CD14-positive monocyte (primary cell): ENCODE measurements around the gene LOX. TPM values are rescaled to one million over a fixed set of nuclear protein-coding genes. Genes with fewer than 3 reads are reported as not detected.

Experiments
- DNase-seq, 3 donors: peaks; one replicate each; pipeline ENCODE4 v3.0.0-alpha.2; 2011 to 2022
- H2AFZ ChIP-seq: 2 replicates; pipeline ENCODE4 v1.6.0; 2012; ENCODE audit warnings: mild to moderate bottlenecking, low read depth, low read length, inconsistent platforms; ENCODE audit not compliant: insufficient read depth, poor library complexity, severe bottlenecking
- H3K27ac ChIP-seq, 2 donors: 1 replicate in 1 of 2; 2 replicates in 1 of 2; pipeline ENCODE4 v1.5.1; 2012 to 2013; ENCODE audit warnings: low read length in 2 of 2, control low read depth in 1 of 2, inconsistent platforms in 1 of 2, low read depth in 1 of 2, mild to moderate bottlenecking in 1 of 2
- H3K27me3 ChIP-seq, 2 donors: one replicate each; pipeline versions ENCODE4 v1.6.0 to v1.6.1; 2011 to 2013; ENCODE audit warnings: low read length in 2 of 2; ENCODE audit not compliant: control insufficient read depth in 2 of 2, insufficient read depth in 2 of 2
- H3K36me3 ChIP-seq, 2 donors: replicated peaks in 1 of 2; 1 replicate in 1 of 2; 2 replicates in 1 of 2; pipeline versions ENCODE4 v1.5.1 to v1.6.1; 2012 to 2013; ENCODE audit warnings: low read length in 2 of 2, control low read depth in 1 of 2, inconsistent platforms in 1 of 2, mild to moderate bottlenecking in 1 of 2; ENCODE audit not compliant: insufficient read depth in 2 of 2, control insufficient read depth in 1 of 2
- H3K4me1 ChIP-seq, 2 donors: 1 replicate in 1 of 2; 2 replicates in 1 of 2; pipeline versions ENCODE4 v1.5.1 to v1.6.1; 2012 to 2013; ENCODE audit warnings: low read length in 2 of 2, control low read depth in 1 of 2, inconsistent platforms in 1 of 2, mild to moderate bottlenecking in 1 of 2, moderate library complexity in 1 of 2; ENCODE audit not compliant: insufficient read depth in 2 of 2, control insufficient read depth in 1 of 2
- H3K4me2 ChIP-seq: replicated peaks from 2 replicates; pipeline ENCODE3; 2012; ENCODE audit warnings: low read length, moderate library complexity, mild to moderate bottlenecking; ENCODE audit not compliant: poor library complexity, severe bottlenecking; ENCODE audit errors: extremely low read depth
- H3K4me3 ChIP-seq, 3 experiments: fragments of 200-600 bp in 1 of 3; sonication (generic) in 1 of 3; replicated peaks in 1 of 3; 1 replicate in 2 of 3; 2 replicates in 1 of 3; pipeline ENCODE4 v1.5.1; 2011 to 2013; ENCODE audit warnings: low read length in 3 of 3, mild to moderate bottlenecking in 3 of 3, control low read depth in 2 of 3, low read depth in 2 of 3, inconsistent platforms in 1 of 3, moderate library complexity in 1 of 3
- H3K79me2 ChIP-seq: 2 replicates; pipeline ENCODE4 v1.6.0; 2012; ENCODE audit warnings: mild to moderate bottlenecking, control low read depth, inconsistent platforms, low read length, moderate library complexity; ENCODE audit not compliant: insufficient read depth
- H3K9ac ChIP-seq: 2 replicates; pipeline ENCODE4 v1.6.0; 2017; ENCODE audit warnings: low read length, mild to moderate bottlenecking; ENCODE audit not compliant: insufficient read depth, poor library complexity, severe bottlenecking
- H3K9me3 ChIP-seq, 2 donors: replicated peaks in 1 of 2; 1 replicate in 1 of 2; 2 replicates in 1 of 2; pipeline versions ENCODE4 v1.5.1 to v1.6.1; 2012 to 2013; ENCODE audit warnings: low read length in 2 of 2, control low read depth in 1 of 2; ENCODE audit not compliant: control insufficient read depth in 1 of 2, insufficient read depth in 1 of 2
- H4K20me1 ChIP-seq: 2 replicates; pipeline ENCODE4 v1.6.0; 2012; ENCODE audit warnings: mild to moderate bottlenecking, low read length, control low read depth, moderate library complexity; ENCODE audit not compliant: insufficient read depth
- H3K27ac Mint-ChIP-seq, 7 donors: one replicate each; pipeline ENCODE4 v1.8.0; 2020; ENCODE audit warnings: mild to moderate bottlenecking in 7 of 7, mixed read lengths in 7 of 7, moderate library complexity in 6 of 7, inconsistent platforms in 2 of 7
- H3K27me3 Mint-ChIP-seq, 3 donors: one replicate each; pipeline ENCODE4 v1.8.0; 2021 to 2022; ENCODE audit warnings: low read depth in 3 of 3, mild to moderate bottlenecking in 3 of 3, mixed read lengths in 3 of 3, moderate library complexity in 3 of 3, inconsistent platforms in 1 of 3
- H3K36me3 Mint-ChIP-seq, 2 donors: one replicate each; pipeline ENCODE4 v1.8.0; 2020; ENCODE audit warnings: mixed read lengths in 2 of 2, inconsistent platforms in 1 of 2, mild to moderate bottlenecking in 1 of 2
- H3K4me1 Mint-ChIP-seq: one replicate; pipeline ENCODE4 v1.8.0; 2020; ENCODE audit warnings: mild to moderate bottlenecking, mixed read lengths
- H3K4me3 Mint-ChIP-seq, 2 donors: one replicate each; pipeline ENCODE4 v1.8.0; 2020; ENCODE audit warnings: mild to moderate bottlenecking in 2 of 2, mixed read lengths in 2 of 2, moderate library complexity in 1 of 2
- H3K9me3 Mint-ChIP-seq, 7 donors: one replicate each; pipeline ENCODE4 v1.8.0; 2020 to 2022; ENCODE audit warnings: mixed read lengths in 7 of 7, mild to moderate bottlenecking in 6 of 7, moderate library complexity in 6 of 7, inconsistent platforms in 2 of 7
- WGBS: methylation state at CpG from one replicate; pipeline ENCODE4 v1.1.5; 2013; ENCODE audit warnings: missing lambda C conversion rate; ENCODE audit not compliant: insufficient coverage; 5-methylcytosine and 5-hydroxymethylcytosine counted together
- intact Hi-C, 2 donors: fragments of 100-400 bp; cut with micrococcal nuclease; formaldehyde crosslinking; loops; one replicate each; pipeline versions ENCODE4 v1.15.0 to v1.15.1; 2023
- polyA plus RNA-seq, 3 donors: library from polyadenylated mRNA; depleted of rRNA in 1 of 3; unstranded in 2 of 3; stranded (reverse) in 1 of 3; fragments of 300-500 nt in 2 of 3; fragments of >200 nt in 1 of 3; fragmentation: Illumina TruSeq in 2 of 3; gene quantifications; 1 replicate in 2 of 3; 2 replicates in 1 of 3; pipeline ENCODE4 v1.2.3, GENCODE V29; 2012 to 2021
- TF ChIP-seq, protein P1 (sequence below): fragments of 200-600 bp; IDR thresholded peaks from one replicate; pipeline ENCODE4 v1.8.0; 2022; ENCODE audit warnings: antibody characterized with exemption, mild to moderate bottlenecking

Gene LOX
- polyA plus RNA-seq, 3 donors: not detected

GRCh38 chr5:122119205-122119604 lies 41.1 kb upstream of the LOX start:
- no peak overlapping the region for H3K9ac ChIP-seq
- no peaks in the 10 kb centered on the region for H4K20me1 ChIP-seq
- H3K4me1 ChIP-seq: no peaks in the 10 kb centered on the region
- H3K36me3 ChIP-seq: no peaks in the 10 kb centered on the region
- Mint-ChIP-seq H3K4me1 (no peaks in the 10 kb centered on the region), H3K9me3 (peaks cover 0 to 3% (median 0%) of the 10 kb centered on the region in 7 donors), H3K27me3 (peaks cover 0 to 2% (median 1%) of the 10 kb centered on the region in 3 donors), H3K27ac (no peak overlapping the region), H3K36me3 (no peaks in the 10 kb centered on the region), H3K4me3 (no peak overlapping the region)
- no peak for DNase-seq
- no peaks in the 10 kb centered on the region for H3K79me2 ChIP-seq
- no peak overlapping the region for H2AFZ ChIP-seq
- H3K27ac ChIP-seq: no peak overlapping the region
- 81% methylated on average over 3 of the region's 3 CpGs for WGBS
- intact Hi-C loops: loop anchor here in 1 of 2 donors (5.0 kb wide), 1 partner anchor 293 kb away; no protein-coding TSS in a partner anchor
- no peak overlapping the region for H3K4me3 ChIP-seq
- H3K27me3 ChIP-seq: no peaks in the 10 kb centered on the region
- no peaks in the 10 kb centered on the region for H3K9me3 ChIP-seq
- no peak overlapping the region for H3K4me2 ChIP-seq
- TF ChIP-seq, protein P1, sequence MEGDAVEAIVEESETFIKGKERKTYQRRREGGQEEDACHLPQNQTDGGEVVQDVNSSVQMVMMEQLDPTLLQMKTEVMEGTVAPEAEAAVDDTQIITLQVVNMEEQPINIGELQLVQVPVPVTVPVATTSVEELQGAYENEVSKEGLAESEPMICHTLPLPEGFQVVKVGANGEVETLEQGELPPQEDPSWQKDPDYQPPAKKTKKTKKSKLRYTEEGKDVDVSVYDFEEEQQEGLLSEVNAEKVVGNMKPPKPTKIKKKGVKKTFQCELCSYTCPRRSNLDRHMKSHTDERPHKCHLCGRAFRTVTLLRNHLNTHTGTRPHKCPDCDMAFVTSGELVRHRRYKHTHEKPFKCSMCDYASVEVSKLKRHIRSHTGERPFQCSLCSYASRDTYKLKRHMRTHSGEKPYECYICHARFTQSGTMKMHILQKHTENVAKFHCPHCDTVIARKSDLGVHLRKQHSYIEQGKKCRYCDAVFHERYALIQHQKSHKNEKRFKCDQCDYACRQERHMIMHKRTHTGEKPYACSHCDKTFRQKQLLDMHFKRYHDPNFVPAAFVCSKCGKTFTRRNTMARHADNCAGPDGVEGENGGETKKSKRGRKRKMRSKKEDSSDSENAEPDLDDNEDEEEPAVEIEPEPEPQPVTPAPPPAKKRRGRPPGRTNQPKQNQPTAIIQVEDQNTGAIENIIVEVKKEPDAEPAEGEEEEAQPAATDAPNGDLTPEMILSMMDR: no peak

DNA sequence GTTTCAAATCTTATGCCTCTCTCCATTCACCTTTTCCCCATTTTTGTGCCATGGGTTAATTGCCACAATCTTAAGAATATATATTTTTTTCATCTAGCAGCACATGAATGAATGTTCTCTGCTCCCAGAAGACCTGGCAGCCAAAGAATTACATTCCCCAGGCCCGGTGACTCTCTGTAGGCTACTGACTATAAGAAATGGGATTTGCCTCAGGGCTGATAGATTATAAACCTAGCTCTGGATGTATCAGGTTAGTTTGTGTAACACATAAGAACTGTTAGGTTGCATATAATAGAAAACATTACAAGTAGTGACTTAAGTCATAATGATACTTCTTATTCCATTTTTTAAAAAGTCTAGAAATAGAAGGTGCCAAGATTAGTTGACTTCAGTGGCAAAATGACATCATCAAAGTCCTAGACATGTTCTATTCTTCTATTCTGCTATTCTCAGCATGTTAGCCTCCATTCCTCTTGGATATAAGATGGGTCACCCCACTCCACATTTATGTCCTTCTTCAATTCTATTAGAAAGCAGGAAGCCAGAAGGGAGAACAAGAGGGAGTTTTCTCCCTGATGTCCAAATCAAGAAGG lies 40.4 kb upstream of the LOX start:
- H3K4me3 ChIP-seq: no peak overlapping the region
- no peaks in the 10 kb centered on the region for H3K27me3 ChIP-seq
- no peak overlapping the region for H3K9ac ChIP-seq
- WGBS: no CpG with 5 or more reads among the region's 1 CpG
- H2AFZ ChIP-seq: no peak overlapping the region
- H3K4me1 ChIP-seq: no peaks in the 10 kb centered on the region
- H3K4me3 Mint-ChIP-seq: no peak overlapping the region
- intact Hi-C loops: loop anchor here in 1 of 2 donors (5.0 kb wide), 1 partner anchor 294 kb away; no protein-coding TSS in a partner anchor
- peaks cover 0 to 2% (median 1%) of the 10 kb centered on the region in 3 donors for H3K27me3 Mint-ChIP-seq
- no peaks in the 10 kb centered on the region for H3K9me3 ChIP-seq
- TF ChIP-seq, protein P1: no peak
- no peaks in the 10 kb centered on the region for H3K36me3 Mint-ChIP-seq
- no peaks in the 10 kb centered on the region for H3K4me1 Mint-ChIP-seq
- no peak for DNase-seq
- no peaks in the 10 kb centered on the region for H3K36me3 ChIP-seq
- H3K27ac Mint-ChIP-seq: no peak overlapping the region
- H4K20me1 ChIP-seq: no peaks in the 10 kb centered on the region
- no peak overlapping the region for H3K4me2 ChIP-seq
- H3K79me2 ChIP-seq: no peaks in the 10 kb centered on the region
- H3K9me3 Mint-ChIP-seq: peaks cover 0 to 3% (median 0%) of the 10 kb centered on the region in 7 donors
- no peak overlapping the region for H3K27ac ChIP-seq
